Measurements from ENCODE around the gene COMT. TPM values are rescaled to one million over a fixed set of nuclear protein-coding genes. Genes with fewer than 3 reads are reported as not detected.

Gene COMT
- total RNA-seq, 2 donors from 2014 or later, result 58.2 to 71.3 TPM

GRCh38 chr22:19984201-19984753 is 42.7 kb downstream of the COMT start:
- DNase-seq (no peak), ATAC-seq (no peak)
- intact Hi-C loops (cut with DNase I, micrococcal nuclease), result no loop called here

- ATAC-seq, result no peak
- intact Hi-C loops (cut with DNase I, micrococcal nuclease), result no loop called here
- DNase-seq, result no peak
These were observed 43.6 kb downstream of the COMT start for GRCh38 chr22:19984851-19985811.

DNA sequence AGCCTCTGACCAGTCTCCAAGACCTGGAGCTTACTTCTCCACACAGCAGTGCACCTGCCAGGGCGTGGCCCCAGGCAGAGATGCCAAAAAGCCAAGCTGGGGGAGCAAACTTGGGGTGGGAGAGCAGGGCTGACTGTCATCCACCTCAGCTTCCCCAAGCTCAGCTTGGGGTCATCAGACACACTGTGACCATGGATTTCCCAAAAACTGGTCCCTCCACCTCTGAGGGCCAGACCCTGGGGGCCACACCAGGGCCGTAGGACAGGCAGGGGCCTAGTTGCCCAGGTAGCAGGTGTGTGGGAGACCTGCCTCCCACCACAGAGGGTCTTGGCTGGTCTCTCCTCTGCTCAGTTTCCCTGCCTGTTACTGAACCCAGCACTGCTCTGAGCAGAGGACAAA is 44.4 kb downstream of the COMT start:
- DNase-seq (no peak), ATAC-seq (no peak)
- intact Hi-C loops (cut with DNase I, micrococcal nuclease), result no loop called here

DNA sequence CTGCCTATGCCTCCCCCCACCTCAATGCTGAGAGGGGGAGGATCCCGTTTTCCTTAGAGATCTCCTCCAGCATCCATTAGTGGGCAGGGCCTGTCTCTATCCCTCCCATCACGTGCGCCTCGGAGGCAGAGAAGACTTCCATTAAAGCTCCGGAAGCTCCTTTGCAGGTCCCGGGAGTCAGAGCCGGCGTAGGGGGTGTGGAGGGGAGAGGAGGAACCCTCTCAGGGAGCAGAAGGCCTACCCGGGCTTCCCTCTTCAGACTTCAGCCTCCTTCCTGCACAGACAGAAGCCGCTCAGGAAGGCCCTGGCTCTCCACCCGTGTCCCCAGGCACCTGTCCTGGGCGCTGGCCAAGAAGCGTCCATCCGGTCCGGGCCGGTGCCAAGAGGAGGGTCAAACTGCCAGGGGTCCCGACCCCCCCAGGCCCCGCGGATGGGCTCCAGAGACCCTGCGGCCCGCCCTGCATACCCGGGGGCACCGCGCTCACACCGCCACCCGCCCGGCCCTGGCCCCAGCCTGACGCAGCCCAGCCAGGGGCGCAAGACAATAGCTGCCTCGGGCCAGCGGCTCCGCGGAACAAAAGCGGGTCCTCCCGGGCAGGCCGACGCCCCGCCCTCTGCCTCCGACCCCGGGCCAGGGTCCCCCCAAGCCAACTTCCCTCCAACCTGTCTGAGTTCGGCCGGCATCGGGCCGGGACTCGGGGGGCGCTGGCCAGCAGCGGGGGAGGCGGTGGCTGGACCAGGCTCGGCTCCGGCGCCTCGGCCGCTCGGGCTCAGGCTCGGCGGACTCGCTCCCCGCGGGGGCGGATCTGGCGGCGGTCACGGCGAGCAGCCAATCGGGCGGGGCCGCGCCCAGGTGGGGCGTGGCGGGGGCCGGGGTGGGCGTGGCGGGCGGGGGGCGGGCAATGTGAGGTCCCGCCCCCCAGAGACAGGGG is 45.1 kb downstream of the COMT start:
- intact Hi-C loops (cut with DNase I, micrococcal nuclease), result no loop called here
- peak; percentile 96 for ATAC-seq
- DNase-seq, result peak; percentile 67 to 82

DNA sequence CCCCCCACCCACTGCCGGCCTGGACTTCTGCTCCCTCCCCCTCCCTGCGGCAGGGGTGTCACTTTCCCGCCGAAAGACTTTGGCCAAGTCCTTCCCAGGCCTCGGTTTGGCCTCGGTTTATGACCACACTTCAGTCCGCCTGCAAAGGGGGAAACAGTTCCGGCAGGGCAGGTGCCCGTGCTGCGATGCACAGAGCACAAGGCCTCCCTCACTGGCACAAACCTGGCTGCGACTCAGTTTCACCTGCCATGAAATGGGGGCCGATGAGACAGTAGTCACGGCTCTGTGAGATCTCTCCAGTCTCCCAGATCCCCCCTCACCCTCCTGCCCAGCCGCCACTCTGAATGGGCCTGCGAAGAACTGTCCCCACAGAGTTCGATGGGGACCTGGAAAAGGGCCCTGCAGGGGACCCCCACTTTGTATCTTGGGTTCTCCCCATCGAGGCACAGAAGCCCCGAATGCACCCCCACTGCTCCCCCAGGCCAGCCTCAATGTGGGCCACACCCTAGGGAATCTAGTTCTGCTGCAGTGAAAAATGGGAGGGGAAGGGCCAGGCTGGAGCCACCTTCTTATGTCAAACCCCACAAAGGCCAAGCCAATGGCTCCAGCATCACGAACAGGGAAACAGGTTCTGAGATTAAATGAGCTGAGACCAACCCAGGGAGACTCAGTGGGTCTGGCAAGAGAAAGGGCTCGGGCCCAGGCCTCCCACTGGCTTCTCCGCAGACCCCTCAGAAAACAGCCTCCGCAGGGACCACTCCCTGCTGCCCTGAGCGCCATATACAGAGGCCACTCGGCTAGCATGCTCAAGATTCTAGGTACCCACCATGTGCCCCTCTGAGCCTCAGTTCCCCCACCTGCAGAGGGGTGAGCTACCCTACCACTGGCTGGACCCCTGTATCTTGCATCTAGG is 46.1 kb downstream of the COMT start:
- peak; percentile 22 for ATAC-seq
- intact Hi-C loops (cut with DNase I, micrococcal nuclease), result no loop called here
- peak in 1 of 2 donors; percentile 34 for DNase-seq

DNA sequence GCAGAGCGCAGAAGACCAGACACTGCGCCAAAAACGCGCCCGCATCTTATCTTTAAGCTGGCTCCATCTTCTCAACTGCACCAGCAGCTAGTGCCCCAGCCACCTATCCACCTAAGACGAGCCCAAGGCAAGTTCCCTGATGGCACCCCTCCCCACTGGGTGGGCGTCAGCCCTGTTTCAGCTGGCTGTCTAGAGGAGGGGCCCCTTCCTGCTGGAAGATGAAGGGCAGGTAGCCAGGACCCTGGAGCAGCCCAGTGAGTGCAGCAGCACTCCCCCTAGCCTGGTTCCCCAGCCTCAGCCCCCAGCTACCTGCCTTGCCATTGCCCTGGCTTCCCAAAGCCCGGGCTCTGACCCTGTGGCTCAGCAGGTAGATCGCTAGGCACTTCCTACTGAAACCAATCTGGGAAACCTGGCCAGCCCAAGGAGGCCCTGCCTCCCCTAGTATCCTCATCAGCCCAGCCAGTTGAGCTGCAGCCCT is 46.8 kb downstream of the COMT start:
- no peak for DNase-seq
- intact Hi-C loops (cut with DNase I, micrococcal nuclease), result no loop called here
- no peak for ATAC-seq

GRCh38 chr22:19988965-19989724 is 47.6 kb downstream of the COMT start:
- intact Hi-C loops (cut with DNase I, micrococcal nuclease), result no loop called here
- ATAC-seq (no peak), DNase-seq (no peak)

DNA sequence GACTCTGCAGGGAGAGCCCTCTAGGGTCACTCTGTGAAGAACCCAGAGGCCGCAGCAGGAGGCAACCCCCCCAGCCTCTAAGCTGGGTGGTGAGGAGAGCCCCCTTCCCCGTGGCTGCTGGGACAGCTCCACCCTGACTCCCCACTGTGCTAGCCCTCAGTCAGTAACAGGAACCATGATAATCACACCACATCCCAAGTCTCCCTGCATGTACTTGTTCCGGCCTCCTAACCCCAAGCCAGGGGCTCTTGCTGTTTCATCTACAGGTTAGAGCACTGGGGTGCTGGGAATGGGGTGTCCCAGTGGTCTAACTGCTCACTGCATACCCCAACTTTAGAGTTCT is 48.1 kb downstream of the COMT start:
- ATAC-seq (no peak), DNase-seq (no peak)
- intact Hi-C loops (cut with DNase I, micrococcal nuclease), result no loop called here

DNA sequence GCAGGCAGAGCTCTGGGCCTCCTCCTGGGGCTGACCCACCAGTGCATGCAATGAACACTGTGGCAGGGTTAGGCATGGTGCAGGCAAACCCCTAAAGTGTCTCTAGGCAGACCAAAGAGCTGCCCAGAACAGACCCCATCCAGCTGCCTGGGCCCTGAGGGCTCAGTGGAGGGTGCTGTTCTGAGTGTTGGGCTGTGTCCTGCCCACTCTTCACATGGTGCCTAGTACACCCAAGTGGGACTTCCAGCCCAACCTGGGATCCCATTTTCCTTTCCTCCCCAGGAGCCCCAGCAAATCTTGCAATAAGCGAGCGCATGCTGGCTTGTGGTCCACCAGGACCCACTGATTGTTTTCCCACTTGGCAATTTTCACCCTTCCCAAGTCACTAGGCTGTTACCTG is 48.6 kb downstream of the COMT start:
- intact Hi-C loops (cut with DNase I, micrococcal nuclease), result no loop called here
- ATAC-seq (no peak), DNase-seq (no peak)

GRCh38 chr22:19990609-19991394 is 49.2 kb downstream of the COMT start:
- ATAC-seq (no peak), DNase-seq (no peak)
- intact Hi-C loops (cut with DNase I, micrococcal nuclease), result no loop called here

GRCh38 chr22:19991395-19991644 is 49.7 kb downstream of the COMT start:
- ATAC-seq, result no peak
- no peak for DNase-seq
- intact Hi-C loops (cut with DNase I, micrococcal nuclease), result no loop called here

- no peak for ATAC-seq
- intact Hi-C loops (cut with DNase I, micrococcal nuclease), result no loop called here
- DNase-seq, result no peak
These were observed 50.3 kb downstream of the COMT start for GRCh38 chr22:19991645-19992451.

- intact Hi-C loops (cut with DNase I, micrococcal nuclease), result no loop called here
- no peak for DNase-seq
- ATAC-seq, result no peak
These were observed 50.9 kb downstream of the COMT start for GRCh38 chr22:19992481-19992911.

DNA sequence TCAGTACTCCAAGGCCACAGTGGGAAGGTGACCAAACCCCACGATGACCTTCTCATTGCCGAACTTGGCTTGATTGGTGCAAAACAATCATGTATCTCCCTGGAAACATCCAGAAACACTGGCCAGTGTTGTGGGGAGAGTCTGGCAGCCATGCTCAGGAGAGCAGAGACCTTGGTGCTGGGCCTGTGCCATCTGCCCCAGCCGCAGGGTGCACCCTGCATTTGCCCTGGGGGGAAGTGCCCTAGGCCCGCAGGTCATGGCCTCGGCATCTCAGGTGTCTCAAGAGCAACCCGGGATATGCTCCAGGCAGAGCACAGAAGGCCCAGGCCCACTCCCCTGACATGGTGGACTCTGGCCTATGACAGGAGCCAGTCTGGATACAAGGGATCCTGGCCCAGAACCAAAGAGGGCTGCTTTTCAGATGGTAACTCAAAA is 51.4 kb downstream of the COMT start:
- intact Hi-C loops (cut with DNase I, micrococcal nuclease), result no loop called here
- ATAC-seq (no peak), DNase-seq (no peak)

- DNase-seq (no peak), ATAC-seq (no peak)
- intact Hi-C loops (cut with DNase I, micrococcal nuclease), result no loop called here
These were observed 52.4 kb downstream of the COMT start for GRCh38 chr22:19993926-19994325.

GRCh38 chr22:19994851-19995610 is 53.5 kb downstream of the COMT start:
- DNase-seq, result no peak
- intact Hi-C loops (cut with DNase I, micrococcal nuclease), result no loop called here
- ATAC-seq, result no peak

Data from left colon (tissue), 2 donors.